Stomach (tissue), 4 donors: ENCODE results near the gene CASTOR1.

ENCODE experiments used
- CTCF ChIP-seq, 7 experiments: fragments of 450-650 bp in 4 of 7; fragments of 200-600 bp in 3 of 7; sonication (generic) in 3 of 7; IDR thresholded peaks; one replicate each; pipeline ENCODE4 v1.5.1; 2016 to 2019; ENCODE audit warnings: antibody characterized with exemption in 7 of 7, control low read depth in 2 of 7, mild to moderate bottlenecking in 1 of 7
- POLR2A ChIP-seq, 4 donors: fragments of 450-650 bp; IDR thresholded peaks; one replicate each; pipeline ENCODE4 v1.6.1; 2016; ENCODE audit warnings: antibody characterized with exemption in 4 of 4, control low read depth in 2 of 4, mild to moderate bottlenecking in 1 of 4, moderate library complexity in 1 of 4

GRCh38 chr22:30283342-30283741, 6.0 kb downstream of the CASTOR1 start:
- no peak for TF ChIP-seq CTCF (IDR thresholded peaks at IDR 0.05)
- TF ChIP-seq POLR2A (IDR thresholded peaks at IDR 0.05): no peak
